Sciatic nerve (tissue), 2 donors: ENCODE data around the gene PEAK3. TPM values are rescaled to one million over a fixed set of nuclear protein-coding genes. Genes with fewer than 3 reads are reported as not detected.
A peak's percentile ranks its signal among the peaks of the same experiment; 100 is the strongest.

Experiments
- ATAC-seq: fragments of 200-7000 bp; cut with Tn5 transposase; one replicate; pipeline ENCODE4 v1.9.1; 2020; ENCODE audit warnings: mild to moderate bottlenecking, moderate library complexity
- DNase-seq: peaks from one replicate; pipeline ENCODE4 v3.0.0-alpha.2; 2020; ENCODE audit warnings: low spot score
- intact Hi-C: fragments of 100-400 bp; cut with DNase I; formaldehyde crosslinking; loops from one replicate; pipeline ENCODE4 v1.14.2; 2022
- total RNA-seq: library from RNA; stranded (reverse); fragmentation: NEBNext Ultra II Directional; extraction: Animal tissue kit (Norgen Biotek cat#: 25700); gene quantifications from one replicate; pipeline ENCODE4 v1.2.1, GENCODE V29; 2021
- donor health status: DM: no; HTN: no; CAD: no.
- donor health status: DM: no; HTN: no; CAD: no.

Gene PEAK3
- total RNA-seq, 1 donor from 2014 or later = 0.71 TPM

- DNase-seq (no peak), ATAC-seq (no peak)
- intact Hi-C loops = no loop called here
Observed at GRCh38 chr19:2246014-2246620, 35.9 kb downstream of the PEAK3 start.

DNA sequence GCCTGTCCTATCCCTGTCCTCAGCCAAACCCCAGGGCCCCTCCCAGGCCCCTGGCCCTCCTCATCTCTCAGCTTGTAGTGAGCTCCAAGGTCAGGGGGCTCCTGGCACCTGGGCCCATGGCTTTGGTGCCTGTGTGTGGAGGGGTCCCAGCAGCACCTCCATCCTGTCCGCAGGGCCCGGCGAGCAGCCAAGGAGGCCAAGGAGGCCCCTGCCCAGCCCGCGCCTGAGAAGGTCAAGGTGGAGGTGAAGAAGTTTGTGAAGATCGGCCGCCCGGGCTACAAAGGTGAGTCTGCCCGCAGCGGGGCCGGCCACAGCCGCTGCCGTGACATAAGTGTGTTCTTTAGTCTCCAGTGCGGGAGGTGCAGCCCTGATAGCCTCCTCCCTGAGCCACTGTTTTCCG lies 36.7 kb downstream of the PEAK3 start:
- intact Hi-C loops = no loop called here
- no peak for ATAC-seq
- DNase-seq = no peak

GRCh38 chr19:2244486-2244885 lies 37.5 kb downstream of the PEAK3 start:
- intact Hi-C loops = no loop called here
- no peak for ATAC-seq
- no peak for DNase-seq

GRCh38 chr19:2244125-2244411 lies 37.9 kb downstream of the PEAK3 start:
- DNase-seq (no peak), ATAC-seq (no peak)
- intact Hi-C loops = no loop called here

DNA sequence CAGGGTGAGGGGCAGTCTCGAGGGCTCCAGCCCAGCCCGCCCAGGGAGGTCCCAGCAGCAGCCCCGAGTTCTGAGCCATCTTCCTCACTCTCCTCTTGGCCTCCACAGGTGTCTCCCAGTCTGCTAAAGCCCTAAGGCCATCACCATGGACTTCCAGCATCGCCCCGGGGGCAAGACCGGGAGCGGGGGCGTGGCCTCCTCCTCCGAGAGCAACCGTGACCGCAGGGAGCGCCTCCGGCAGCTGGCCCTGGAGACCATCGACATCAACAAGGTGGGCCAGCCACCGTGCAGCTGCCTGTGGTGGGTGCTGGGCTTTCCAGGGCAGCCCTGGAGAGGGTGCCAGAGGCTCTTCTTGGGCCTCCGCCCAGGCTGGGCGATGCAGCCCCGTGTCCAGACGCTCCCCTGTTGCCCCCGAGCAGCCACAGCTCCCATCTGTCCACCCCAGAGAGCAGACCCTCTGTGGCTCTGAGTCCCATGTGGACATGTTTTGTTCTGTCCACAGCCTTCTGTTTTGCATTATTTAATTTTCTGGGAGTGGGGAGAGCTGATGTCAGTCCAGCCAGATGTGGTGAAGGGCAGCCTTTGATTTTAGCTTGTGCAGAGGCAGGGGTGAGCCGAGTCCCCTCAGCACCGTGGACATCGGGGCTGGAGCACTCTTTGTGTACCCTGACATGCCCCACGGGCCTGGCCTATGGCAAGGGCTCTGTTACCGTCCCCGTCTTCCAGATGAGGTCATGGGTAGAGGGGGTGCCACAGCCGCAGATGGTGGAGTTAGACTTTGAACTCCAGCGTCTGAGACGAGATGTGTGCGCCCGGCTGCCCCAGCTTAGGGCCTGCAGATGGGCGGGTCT lies 38.5 kb downstream of the PEAK3 start:
- ATAC-seq = no peak
- intact Hi-C loops = no loop called here
- no peak for DNase-seq

DNA sequence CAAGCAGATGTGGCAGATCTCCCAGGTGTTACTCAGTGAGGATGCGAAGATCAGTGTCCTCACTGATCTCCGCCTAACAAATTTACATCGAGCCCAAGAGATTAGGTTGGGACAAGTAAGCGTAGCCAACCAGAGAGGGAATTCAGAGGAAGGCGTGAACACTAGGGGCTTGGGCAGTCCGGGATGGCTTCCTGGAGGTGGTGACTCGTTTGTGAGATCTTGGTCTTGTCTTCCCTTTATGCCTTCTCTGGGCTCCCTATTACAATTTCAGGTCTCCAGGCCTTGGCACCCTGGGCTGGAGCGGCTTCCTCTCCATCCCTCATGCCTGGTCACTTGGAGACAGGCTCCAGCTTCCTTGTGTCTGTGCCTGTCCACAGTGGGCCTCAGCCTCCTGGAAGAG lies 39.2 kb downstream of the PEAK3 start:
- ATAC-seq (no peak), DNase-seq (no peak)
- intact Hi-C loops = no loop called here

DNA sequence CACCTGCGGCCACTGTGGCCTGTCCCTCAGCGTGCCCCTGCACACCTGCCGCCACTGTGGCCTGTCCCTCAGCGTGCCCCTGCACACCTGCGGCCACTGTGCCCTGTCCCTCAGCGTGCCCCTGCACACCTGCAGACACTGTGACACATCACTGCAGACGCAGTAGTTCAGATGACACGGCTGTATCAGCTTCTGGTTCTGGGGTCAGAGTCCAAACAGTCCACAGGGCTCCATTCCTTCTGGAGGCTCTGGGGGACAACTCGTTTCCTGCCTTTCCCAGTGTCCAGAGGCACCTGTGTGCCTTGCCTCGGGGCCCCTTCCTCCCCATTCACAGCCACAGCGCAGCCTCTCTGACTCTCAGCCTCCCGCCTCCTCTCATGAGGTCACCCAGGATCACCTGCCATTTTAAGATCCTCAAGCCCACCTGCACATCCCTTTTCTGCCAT lies 39.9 kb downstream of the PEAK3 start:
- DNase-seq = no peak
- intact Hi-C loops = no loop called here
- no peak for ATAC-seq

DNA sequence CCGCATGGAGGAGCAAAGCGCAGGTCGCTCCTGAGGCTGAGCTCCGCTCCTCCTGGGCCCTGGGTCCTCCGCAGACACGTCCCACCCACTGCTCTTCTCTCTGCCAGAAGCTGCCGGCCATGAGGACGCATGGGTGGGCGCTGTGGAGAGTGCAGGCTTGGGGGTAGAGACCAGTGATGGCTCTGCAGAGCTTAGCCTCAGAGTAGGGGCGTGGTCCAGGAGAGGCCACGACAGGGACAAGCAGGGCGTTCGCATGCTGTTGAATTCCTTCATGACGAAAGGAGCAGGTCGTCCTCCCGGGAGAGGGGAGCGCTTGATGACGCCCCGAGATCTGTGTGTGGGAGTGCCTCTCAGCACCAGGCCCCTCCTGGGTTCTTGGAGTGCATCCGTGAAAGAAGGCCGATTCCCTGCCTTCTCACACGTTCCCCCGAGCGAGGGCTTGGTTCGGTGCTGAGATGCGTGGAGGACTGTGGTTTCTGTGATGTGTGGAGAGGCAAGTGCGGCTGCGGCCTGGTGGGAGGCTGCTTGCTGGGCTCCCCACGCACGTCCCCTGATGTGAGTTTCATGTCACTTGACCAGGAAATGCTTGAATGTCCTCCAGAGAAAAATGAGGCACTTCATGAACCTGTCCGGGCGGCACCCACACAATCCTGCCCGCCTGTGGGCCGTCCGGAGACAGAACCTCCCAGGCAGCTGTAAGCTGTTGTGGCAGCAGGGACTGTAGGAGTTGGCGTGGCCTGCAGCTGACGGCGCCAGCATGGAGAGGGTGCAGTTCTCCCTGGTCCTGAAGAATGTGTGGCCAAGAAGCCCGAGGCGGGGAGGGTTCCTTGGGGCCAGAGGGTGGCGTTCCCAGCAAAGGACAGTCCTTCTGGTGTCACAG lies 40.9 kb downstream of the PEAK3 start:
- ATAC-seq (no peak), DNase-seq (no peak)
- intact Hi-C loops = no loop called here

DNA sequence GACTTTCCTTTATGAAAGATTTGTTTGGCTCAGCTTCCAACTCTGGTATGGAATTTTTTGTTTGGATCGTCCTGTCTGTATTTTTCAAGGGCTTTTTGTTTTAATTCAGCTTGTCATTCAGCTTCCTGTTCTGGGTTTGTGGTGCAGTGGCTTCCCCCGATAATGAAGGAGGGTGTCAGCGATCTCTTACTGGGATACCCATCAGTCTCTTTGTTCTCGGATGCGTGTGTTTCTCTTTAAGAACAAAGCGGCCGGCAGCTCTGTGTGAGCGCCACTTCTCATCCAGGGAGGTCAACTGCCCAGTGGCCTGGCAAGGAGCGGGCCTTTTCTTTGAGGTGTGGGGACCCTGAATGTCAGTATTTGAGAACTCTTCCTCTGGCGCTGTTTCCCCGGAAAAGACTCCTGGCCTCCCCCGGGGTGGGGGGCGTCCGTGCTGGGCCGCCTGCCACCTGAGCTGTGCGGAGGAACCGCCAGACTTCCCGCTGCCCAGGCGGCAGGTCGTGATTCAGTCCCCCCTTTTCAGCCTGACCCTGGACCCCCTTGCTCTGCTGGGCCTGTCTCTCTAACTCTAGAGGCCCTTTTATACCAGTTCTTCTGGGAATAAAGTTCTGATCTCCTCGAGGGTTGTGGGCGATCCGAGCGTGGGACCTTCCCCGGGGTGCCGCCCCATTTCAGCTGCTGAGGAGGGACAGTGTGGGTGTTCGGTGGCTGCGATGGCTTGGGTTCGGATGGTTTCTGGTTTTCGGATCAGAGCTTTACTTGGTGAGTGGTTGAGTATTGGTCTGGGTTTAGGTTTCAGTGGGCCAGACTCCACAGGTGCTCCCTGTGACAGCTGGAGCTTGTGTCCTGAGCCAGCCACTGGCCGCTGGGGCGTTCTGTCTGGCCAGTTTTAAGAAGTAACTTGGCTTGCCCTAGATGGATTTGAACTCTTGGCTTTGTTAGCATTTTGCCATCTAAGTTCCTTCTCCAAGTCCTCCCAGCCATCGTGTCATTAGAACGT lies 41.9 kb downstream of the PEAK3 start:
- intact Hi-C loops = no loop called here
- ATAC-seq (no peak), DNase-seq (no peak)

- intact Hi-C loops = no loop called here
- DNase-seq = no peak
- ATAC-seq = no peak
Observed at GRCh38 chr19:2239173-2239572, 42.8 kb downstream of the PEAK3 start.

GRCh38 chr19:2237869-2238153 lies 44.2 kb downstream of the PEAK3 start:
- intact Hi-C loops = loop anchor here (2.0 kb wide), 1 partner anchor 33 kb away; no protein-coding TSS in a partner anchor
- DNase-seq (no peak), ATAC-seq (no peak)

DNA sequence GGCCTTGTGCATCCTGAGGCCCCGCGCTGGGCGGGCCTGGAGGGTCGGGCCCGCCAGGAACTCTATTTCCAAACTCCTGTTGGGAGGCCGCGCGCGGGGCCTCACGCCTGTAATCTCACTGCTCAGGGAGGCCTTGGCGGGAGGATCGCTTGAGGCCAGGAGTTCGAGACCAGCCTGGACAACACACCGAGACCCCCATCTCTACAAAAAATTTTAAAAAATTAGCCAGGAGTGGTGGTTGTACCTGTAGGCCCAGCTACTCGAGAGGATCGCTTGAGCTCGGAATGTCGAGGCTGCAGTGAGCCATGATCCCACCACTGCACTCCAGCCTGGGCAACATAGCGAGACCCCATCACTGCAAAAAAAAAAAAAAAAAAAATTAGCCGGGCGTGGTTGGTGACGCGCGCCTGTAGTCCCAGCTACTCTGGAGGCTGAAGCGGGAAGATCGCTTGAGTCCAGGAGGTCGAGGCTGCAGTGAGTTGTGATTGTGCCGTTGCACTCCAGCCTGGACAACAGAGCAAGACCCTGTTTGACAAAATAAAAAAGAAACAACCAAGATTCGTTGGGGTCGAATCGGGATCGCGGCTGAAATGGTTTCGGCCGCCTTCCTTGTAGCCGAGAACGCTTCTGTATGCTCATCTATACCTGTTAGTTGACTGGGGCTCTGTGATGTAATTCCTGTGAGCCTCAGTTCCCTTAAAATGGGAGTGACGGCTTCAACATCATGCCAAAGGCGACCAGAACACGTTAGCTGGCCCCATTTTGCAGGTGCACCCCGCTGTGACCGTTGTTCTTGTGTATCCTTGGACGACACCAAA lies 44.7 kb downstream of the PEAK3 start:
- intact Hi-C loops = loop anchor here (2.0 kb wide), 1 partner anchor 34 kb away; no protein-coding TSS in a partner anchor
- ATAC-seq (no peak), DNase-seq (no peak)

DNA sequence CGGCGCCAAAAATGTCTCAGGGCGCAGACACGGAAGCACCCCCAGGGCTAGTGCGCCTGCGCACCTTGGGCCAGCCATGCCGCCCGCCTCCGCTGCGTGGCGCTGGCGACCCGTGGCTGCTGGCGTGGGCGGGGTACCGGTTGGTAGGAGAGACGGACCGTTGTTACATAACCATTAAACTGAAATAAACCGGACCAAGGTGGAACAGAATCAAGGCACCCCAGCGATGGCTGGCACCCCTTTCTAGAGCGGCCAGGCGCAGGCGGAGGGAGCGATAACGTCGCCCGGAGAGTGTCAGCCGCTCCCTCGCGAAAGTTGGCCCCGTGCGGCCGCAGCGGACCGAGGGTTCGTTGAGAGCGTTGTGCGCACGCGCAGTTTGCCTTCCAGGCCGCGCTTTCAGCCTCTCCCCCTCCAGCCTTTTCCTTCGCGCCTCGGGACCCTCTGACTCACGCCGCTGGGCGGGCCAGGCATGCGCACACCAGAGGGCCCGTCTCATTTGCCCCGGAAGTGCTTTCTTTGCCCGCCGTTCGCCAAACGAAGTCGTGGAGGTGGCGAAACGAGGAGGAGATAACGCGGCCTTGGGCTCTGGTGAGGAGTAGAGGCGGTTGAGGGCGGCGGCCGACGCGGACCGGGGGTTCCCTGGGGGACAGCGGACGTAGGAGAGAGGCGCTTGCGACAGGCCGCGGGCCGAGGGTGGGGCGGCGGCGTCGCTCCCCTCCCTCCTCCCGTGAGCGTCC lies 45.5 kb downstream of the PEAK3 start, which contains the start of the genes PLEKHJ1 and SF3A2:
Gene PLEKHJ1 (minus strand): TSS at position 16 of the 737 bp plus-strand sequence. CDS start 81 bp downstream, outside the sequence.
Gene SF3A2 (plus strand): TSS at position 511 of the 737 bp plus-strand sequence. CDS start 6,595 bp downstream, outside the sequence.
- peak; percentile 98 for DNase-seq
- ATAC-seq = peak; percentile 97
- intact Hi-C loops = loop anchor here (2.0 kb wide), 1 partner anchor 34 kb away; no protein-coding TSS in a partner anchor

DNA sequence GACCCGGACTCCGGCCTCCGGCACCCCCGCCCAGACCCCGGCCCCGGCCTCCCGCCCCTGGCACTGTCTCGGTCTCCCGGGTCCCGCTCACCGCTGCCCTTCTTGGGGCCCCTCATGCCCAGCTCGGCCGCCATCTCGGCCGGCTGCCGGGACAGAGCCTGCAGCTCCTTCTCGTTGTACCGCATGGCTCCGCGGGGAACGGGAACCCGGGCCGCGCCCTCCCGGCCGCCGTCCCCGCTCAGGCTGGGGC lies 46.0 kb downstream of the PEAK3 start:
- intact Hi-C loops = loop anchor here (2.0 kb wide), 1 partner anchor 35 kb away; no protein-coding TSS in a partner anchor
- ATAC-seq = no peak
- no peak for DNase-seq

- ATAC-seq (no peak), DNase-seq (no peak)
Observed at GRCh38 chr19:2235381-2236063, 46.5 kb downstream of the PEAK3 start.

DNA sequence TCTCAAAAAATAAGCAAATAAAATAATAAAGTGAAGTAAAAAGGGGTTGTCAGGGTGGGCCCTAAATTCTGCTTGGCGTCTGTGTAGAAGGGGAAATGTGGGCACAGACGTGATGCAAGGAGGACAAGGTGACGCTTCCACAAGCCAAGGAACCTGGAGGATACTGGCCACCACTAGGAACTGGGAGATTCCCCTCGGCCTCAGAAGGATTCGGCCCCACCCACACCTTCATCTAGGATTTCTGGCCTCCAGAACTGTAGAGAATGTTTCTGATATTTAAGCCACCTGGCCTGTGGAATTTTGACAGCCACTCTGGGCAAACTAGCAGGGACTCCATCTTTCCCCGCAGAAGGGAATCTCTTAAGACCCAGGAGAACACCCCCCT lies 47.0 kb downstream of the PEAK3 start:
- intact Hi-C loops = loop anchor here (5.0 kb wide), 1 partner anchor 68 kb away; no protein-coding TSS in a partner anchor
- ATAC-seq (no peak), DNase-seq (no peak)

More at GRCh38 chr19:2235381-2236063, 46.5 kb downstream of the PEAK3 start:
- intact Hi-C loops = loop anchor here (2.0 kb wide), 1 partner anchor 35 kb away; no protein-coding TSS in a partner anchor
